LNCaP clone FGC (cell line): ENCODE measurements around the gene LUZP1.
"Not testable (repeated sequence)": the region's sequence is repeated elsewhere in the genome, so short reads cannot be mapped to it uniquely, and the experiment has no call there.

ENCODE experiments used
- DNase-seq: peaks from one replicate; pipeline ENCODE4 v3.0.0-alpha.2; 2011; ENCODE audit warnings: low read depth
- H3K4me3 ChIP-seq: 2 replicates; pipeline ENCODE4 v1.5.1; 2011; ENCODE audit warnings: mild to moderate bottlenecking, low read depth, low read length, control low read depth
- TF ChIP-seq, protein P1 (sequence below): IDR thresholded peaks from 2 replicates; pipeline ENCODE4 v1.5.1; 2012; ENCODE audit warnings: mild to moderate bottlenecking; ENCODE audit not compliant: control insufficient read depth, insufficient read depth; ENCODE audit errors: extremely low read depth

LUZP1 gene

DNA sequence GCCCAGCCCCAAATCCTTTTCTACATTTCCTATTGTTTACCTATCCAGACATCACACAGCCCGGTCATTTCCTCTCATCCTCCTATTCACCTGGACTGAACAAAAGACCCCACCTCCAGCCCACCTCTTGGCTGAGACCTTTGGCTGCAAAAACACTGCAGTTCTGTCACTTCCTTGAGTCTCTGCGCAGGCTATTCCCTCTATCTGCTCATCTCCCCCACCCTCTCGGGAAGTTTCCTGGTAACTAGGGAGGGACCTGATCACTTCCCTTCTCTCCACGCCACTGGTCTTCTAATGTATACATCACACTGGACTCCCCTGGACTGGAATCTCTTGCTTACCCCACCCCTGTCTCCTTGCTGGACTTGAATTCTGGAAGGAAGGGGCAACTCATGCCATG lies 43.3 kb upstream of the LUZP1 start:
- H3K4me3 ChIP-seq, result no peak overlapping the region
- TF ChIP-seq, protein P1, sequence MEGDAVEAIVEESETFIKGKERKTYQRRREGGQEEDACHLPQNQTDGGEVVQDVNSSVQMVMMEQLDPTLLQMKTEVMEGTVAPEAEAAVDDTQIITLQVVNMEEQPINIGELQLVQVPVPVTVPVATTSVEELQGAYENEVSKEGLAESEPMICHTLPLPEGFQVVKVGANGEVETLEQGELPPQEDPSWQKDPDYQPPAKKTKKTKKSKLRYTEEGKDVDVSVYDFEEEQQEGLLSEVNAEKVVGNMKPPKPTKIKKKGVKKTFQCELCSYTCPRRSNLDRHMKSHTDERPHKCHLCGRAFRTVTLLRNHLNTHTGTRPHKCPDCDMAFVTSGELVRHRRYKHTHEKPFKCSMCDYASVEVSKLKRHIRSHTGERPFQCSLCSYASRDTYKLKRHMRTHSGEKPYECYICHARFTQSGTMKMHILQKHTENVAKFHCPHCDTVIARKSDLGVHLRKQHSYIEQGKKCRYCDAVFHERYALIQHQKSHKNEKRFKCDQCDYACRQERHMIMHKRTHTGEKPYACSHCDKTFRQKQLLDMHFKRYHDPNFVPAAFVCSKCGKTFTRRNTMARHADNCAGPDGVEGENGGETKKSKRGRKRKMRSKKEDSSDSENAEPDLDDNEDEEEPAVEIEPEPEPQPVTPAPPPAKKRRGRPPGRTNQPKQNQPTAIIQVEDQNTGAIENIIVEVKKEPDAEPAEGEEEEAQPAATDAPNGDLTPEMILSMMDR, result no peak
- DNase-seq, result no peak

DNA sequence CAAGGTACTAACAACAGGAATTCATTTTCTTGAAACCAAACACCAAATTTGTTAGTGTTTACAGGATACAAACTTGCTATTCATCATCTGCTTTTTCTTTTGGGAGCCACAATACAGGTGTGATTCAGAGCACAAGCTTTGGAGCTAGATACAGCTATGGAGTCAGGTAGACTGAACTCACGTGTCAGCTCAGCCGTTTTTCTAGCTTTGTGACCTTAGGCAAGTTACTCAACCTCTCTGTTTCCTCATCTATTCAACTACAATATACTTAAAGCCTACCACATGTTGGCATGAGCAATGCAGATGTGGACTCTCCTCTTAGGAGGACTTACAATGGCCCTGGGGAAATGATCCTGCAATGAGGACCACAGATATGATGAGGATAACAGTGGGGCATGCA lies 42.3 kb upstream of the LUZP1 start:
- no peak for DNase-seq
- TF ChIP-seq, protein P1, result no peak

DNA sequence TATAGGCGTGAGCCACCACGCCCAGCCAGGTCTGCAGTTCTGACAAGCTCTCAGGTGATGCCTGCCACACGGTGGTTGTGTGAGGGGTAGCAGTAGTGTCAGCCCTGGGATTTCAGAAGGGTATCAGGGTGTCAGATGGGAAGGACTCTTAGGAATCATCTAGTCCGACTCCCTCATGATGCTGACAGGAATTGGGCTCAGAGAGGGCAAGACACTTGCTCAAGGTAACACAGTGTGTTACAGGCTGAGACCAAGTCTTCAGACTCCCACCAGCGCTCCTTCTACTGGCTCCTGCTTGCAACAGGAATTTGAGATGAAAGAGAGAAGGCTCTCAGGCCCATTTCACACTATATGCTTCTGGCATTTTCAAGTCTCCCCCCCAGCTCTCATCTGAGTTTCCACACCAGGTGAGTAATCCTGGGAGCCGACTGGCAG lies 41.7 kb upstream of the LUZP1 start:
- no peak for DNase-seq
- no peak overlapping the region for H3K4me3 ChIP-seq
- TF ChIP-seq, protein P1, result peak; percentile 15; the same call in 1 of the 2 replicates

More for the DNA sequence above, 42.3 kb upstream of the LUZP1 start:
- H3K4me3 ChIP-seq, result no peak overlapping the region

DNA sequence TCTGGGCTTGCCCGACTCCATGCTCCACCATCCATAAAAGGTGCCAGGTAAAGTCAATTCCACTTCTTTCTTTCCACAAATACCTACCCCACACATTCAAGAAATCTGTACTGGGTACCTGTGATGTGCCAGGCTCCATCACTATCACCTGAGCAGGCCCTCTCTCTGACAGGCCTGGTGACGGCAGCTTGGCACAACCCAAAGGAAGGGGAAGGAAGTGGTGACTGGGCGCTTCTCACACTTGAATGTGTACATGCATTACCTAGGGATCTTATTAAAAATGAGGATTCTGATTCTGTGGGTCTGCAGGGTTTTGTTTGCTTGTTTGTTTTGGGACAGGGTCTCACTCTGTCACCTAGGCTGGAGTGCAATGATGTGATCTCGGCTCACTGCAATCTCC lies 41.1 kb upstream of the LUZP1 start:
- no peak overlapping the region for H3K4me3 ChIP-seq
- TF ChIP-seq, protein P1, result no peak
- no peak for DNase-seq

DNA sequence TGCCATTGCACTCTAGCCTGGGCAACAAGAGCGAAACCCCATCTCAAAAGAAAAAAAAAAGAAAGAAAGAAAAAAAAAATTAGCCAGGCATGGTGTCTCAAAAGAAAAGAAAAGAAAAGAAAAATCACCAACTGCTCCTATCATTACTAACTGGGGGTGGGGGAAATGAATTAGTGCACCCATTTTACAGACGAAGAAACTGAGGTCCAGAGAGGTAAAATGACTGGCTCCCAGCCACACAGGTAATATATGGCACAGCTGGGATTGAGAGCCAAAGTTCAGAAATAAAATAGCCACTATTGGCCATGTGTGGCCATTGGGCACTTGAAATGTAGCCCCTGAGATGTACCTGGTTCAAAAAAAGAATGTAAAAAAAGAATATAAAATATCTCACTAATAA lies 39.9 kb upstream of the LUZP1 start:
- H3K4me3 ChIP-seq, result no peak overlapping the region
- no peak for DNase-seq
- TF ChIP-seq, protein P1, result no peak

DNA sequence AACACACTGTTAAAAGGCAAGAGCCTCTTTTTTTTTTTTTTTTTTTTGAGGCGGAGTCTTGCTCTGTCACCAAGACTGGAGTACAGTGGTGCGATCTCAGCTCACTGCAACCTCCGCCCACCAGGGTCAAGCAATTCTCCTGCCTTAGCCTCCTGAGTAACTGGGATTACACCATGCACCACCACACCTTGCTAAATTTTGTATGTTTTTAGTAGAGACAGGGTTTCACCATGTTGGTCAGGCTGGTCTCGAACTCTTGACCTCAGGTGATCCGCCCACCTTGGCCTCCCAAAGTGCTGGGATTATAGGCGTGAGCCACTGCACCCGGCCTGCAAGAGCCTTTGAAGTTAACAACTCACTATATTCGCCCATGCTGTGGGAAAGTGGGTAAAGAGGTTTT lies 39.1 kb upstream of the LUZP1 start:
- not testable (repeated sequence) for H3K4me3 ChIP-seq, DNase-seq

DNA sequence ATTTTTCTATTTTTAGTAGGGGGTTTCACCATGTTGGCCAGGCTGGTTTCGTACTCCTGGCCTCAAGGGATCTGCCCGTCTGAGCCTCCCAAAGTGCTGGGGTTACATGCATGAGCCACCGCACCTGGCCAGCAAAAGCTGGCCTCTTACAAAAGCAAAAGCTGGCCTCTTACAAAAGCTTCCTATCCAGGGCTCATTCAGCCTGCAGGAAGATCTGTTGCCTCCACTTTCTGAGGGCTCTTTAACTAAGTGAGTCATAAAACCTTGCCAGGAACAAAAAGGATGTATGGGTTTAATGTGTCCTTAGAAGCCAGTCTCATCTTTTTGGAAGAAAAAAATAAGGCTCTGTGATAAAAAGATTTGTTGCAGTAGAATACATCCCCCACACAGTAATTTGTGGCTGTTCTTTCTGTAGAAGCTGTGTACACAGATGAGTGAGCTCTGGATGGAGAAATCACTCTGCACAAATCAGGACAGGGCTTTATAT lies 33.6 kb upstream of the LUZP1 start:
- TF ChIP-seq, protein P1, result no peak
- no peak for DNase-seq

More for the DNA sequence above, 33.6 kb upstream of the LUZP1 start:
- no peak overlapping the region for H3K4me3 ChIP-seq
